ENCODE results near the gene HERC2. TPM values are rescaled to one million over a fixed set of nuclear protein-coding genes. Genes with fewer than 3 reads are reported as not detected.
"Not testable (repeated sequence)": the region's sequence is repeated elsewhere in the genome, so short reads cannot be mapped to it uniquely, and the experiment has no call there.

HERC2 gene
- total and polyA plus RNA-seq, 9 of the 15 experiments (the other 6 are each of a cell fraction or from before 2014, with no cell fraction given) = 10.6 to 84.0 (median 42.6) TPM

GRCh38 chr15:28305700-28306099, 16.3 kb downstream of the HERC2 start:
- H3K4me3 ChIP-seq; H3K4me1 ChIP-seq (replicated peaks in 1 of 2; ENCODE audit: control insufficient read depth in 2 of 2, insufficient read depth in 2 of 2, low read length in 2 of 2); H3K79me2 ChIP-seq (ENCODE audit: control insufficient read depth, insufficient read depth, low read length); intact Hi-C loops (cut with micrococcal nuclease); POLR2A ChIA-PET; H3K9ac ChIP-seq (ENCODE audit: insufficient read depth in 1 of 2, low read depth in 2 of 2, low read length in 2 of 2); in situ Hi-C loops (cut with MboI); H3K27ac ChIP-seq (ENCODE audit: extremely low read depth, low read depth, low read length); H3K27me3 ChIP-seq (ENCODE audit: control insufficient read depth in 2 of 2, insufficient read depth in 2 of 2, low read length in 2 of 2); CTCF ChIA-PET (ENCODE audit: low intra/inter-chr PET ratio); H3K9me3 ChIP-seq (replicated peaks; ENCODE audit: control insufficient read depth, insufficient read depth, low read depth, low read length); FAIRE-seq; H3K4me2 ChIP-seq (ENCODE audit: insufficient read depth, low read length); DNase-seq (ENCODE audit: extremely low read depth in 1 of 4, low spot score in 3 of 4); BruUV-seq (replicated peaks); ATAC-seq; H4K20me1 ChIP-seq (replicated peaks; ENCODE audit: control insufficient read depth, insufficient read depth, low read length); H3K9me1 ChIP-seq (ENCODE audit: control insufficient read depth, insufficient read depth, low read length); H2AFZ ChIP-seq (ENCODE audit: low read depth, low read length): not testable (repeated sequence)
- peak in 1 of 2 experiments; percentile 96 for TF ChIP-seq AFF1 (IDR thresholded peaks at IDR 0.05; ENCODE audit: low read depth in 1 of 2, partially characterized antibody in 2 of 2)
- WGBS (ENCODE audit: insufficient coverage, low coverage, missing lambda C conversion rate) = 58% methylated on average over 1 of the region's 2 CpGs
- peaks cover 11% of the 10 kb centered on the region; the same call in 1 of the 3 replicates for H3K36me3 ChIP-seq (ENCODE audit: control insufficient read depth, insufficient read depth, low read length)

- in situ Hi-C loops (cut with MboI) = loop anchor here (10.0 to 25.0 kb wide), 2 partner anchors 115 to 317 kb away; no protein-coding TSS in a partner anchor
- WGBS (ENCODE audit: insufficient coverage, low coverage, missing lambda C conversion rate) = 92% methylated on average over 3 of the region's 3 CpGs
- not testable (repeated sequence) for FAIRE-seq
Observed at GRCh38 chr15:28297434-28297833, 24.5 kb downstream of the HERC2 start.

GRCh38 chr15:28296814-28297213, 25.2 kb downstream of the HERC2 start:
- H3K4me3 ChIP-seq; intact Hi-C loops (cut with micrococcal nuclease); CTCF ChIA-PET (ENCODE audit: low intra/inter-chr PET ratio); ATAC-seq; H3K9ac ChIP-seq (ENCODE audit: insufficient read depth in 1 of 2, low read depth in 2 of 2, low read length in 2 of 2); POLR2A ChIA-PET; BruUV-seq (replicated peaks); DNase-seq (ENCODE audit: extremely low read depth in 1 of 4, low spot score in 3 of 4); H3K4me2 ChIP-seq (ENCODE audit: insufficient read depth, low read length); H3K9me1 ChIP-seq (ENCODE audit: control insufficient read depth, insufficient read depth, low read length); H3K27me3 ChIP-seq (ENCODE audit: control insufficient read depth in 2 of 2, insufficient read depth in 2 of 2, low read length in 2 of 2); H3K27ac ChIP-seq (ENCODE audit: extremely low read depth, low read depth, low read length); H2AFZ ChIP-seq (ENCODE audit: low read depth, low read length); H4K20me1 ChIP-seq (replicated peaks; ENCODE audit: control insufficient read depth, insufficient read depth, low read length); FAIRE-seq; H3K9me3 ChIP-seq (replicated peaks; ENCODE audit: control insufficient read depth, insufficient read depth, low read depth, low read length): not testable (repeated sequence)
- no CpG with 5 or more reads among the region's 4 CpGs for WGBS (ENCODE audit: insufficient coverage, low coverage, missing lambda C conversion rate)
- H3K36me3 ChIP-seq (ENCODE audit: control insufficient read depth, insufficient read depth, low read length) = peaks cover 23% of the 10 kb centered on the region
- in situ Hi-C loops (cut with MboI) = loop anchor here (10.0 to 25.0 kb wide), 2 partner anchors 115 to 318 kb away; no protein-coding TSS in a partner anchor
- H3K79me2 ChIP-seq (ENCODE audit: control insufficient read depth, insufficient read depth, low read length) = peaks cover 28% of the 10 kb centered on the region
- H3K4me1 ChIP-seq (replicated peaks in 1 of 2; ENCODE audit: control insufficient read depth in 2 of 2, insufficient read depth in 2 of 2, low read length in 2 of 2) = peaks cover 3 to 17% of the 10 kb centered on the region in 2 experiments; a peak in 3 of 5 replicates

More at GRCh38 chr15:28297434-28297833, 24.5 kb downstream of the HERC2 start:
- POLR2A ChIA-PET; H3K9me3 ChIP-seq (replicated peaks; ENCODE audit: control insufficient read depth, insufficient read depth, low read depth, low read length); H2AFZ ChIP-seq (ENCODE audit: low read depth, low read length); BruUV-seq (replicated peaks); intact Hi-C loops (cut with micrococcal nuclease); H3K4me2 ChIP-seq (ENCODE audit: insufficient read depth, low read length); ATAC-seq; H4K20me1 ChIP-seq (replicated peaks; ENCODE audit: control insufficient read depth, insufficient read depth, low read length); CTCF ChIA-PET (ENCODE audit: low intra/inter-chr PET ratio); H3K4me3 ChIP-seq; DNase-seq (ENCODE audit: extremely low read depth in 1 of 4, low spot score in 3 of 4); H3K27ac ChIP-seq (ENCODE audit: extremely low read depth, low read depth, low read length); H3K27me3 ChIP-seq (ENCODE audit: control insufficient read depth in 2 of 2, insufficient read depth in 2 of 2, low read length in 2 of 2); H3K9me1 ChIP-seq (ENCODE audit: control insufficient read depth, insufficient read depth, low read length); H3K9ac ChIP-seq (ENCODE audit: insufficient read depth in 1 of 2, low read depth in 2 of 2, low read length in 2 of 2): not testable (repeated sequence)
- peaks cover 3 to 17% of the 10 kb centered on the region in 2 experiments; a peak in 3 of 5 replicates for H3K4me1 ChIP-seq (replicated peaks in 1 of 2; ENCODE audit: control insufficient read depth in 2 of 2, insufficient read depth in 2 of 2, low read length in 2 of 2)
- peaks cover 24% of the 10 kb centered on the region for H3K79me2 ChIP-seq (ENCODE audit: control insufficient read depth, insufficient read depth, low read length)
- peaks cover 18% of the 10 kb centered on the region for H3K36me3 ChIP-seq (ENCODE audit: control insufficient read depth, insufficient read depth, low read length)
